OCI-LY1 (cell line): ENCODE measurements around the gene C1QTNF6.

ENCODE experiments used
- H2AFZ ChIP-seq: fragments of 200-600 bp; sonication (generic), shearing (Covaris generic); 2 replicates; pipeline ENCODE4 v1.6.0; 2014; ENCODE audit warnings: antibody characterized with exemption, mild to moderate bottlenecking, low read length
- H3F3A ChIP-seq: fragments of 200-600 bp; sonication (generic), shearing (Covaris generic); 2 replicates; pipeline ENCODE4 v1.6.0; 2014; ENCODE audit warnings: mild to moderate bottlenecking, antibody characterized with exemption, low read length, moderate library complexity; ENCODE audit not compliant: insufficient read depth
- H3K27ac ChIP-seq: fragments of 200-600 bp; sonication (generic); 2 replicates; pipeline ENCODE4 v1.5.1; 2014; ENCODE audit warnings: low read length, mixed run types, mild to moderate bottlenecking, low read depth; ENCODE audit not compliant: poor library complexity, severe bottlenecking
- H3K27me3 ChIP-seq: fragments of 200-600 bp; sonication (generic); 2 replicates; pipeline ENCODE4 v1.6.0; 2014; ENCODE audit warnings: antibody characterized with exemption, mild to moderate bottlenecking, low read length, moderate library complexity; ENCODE audit not compliant: insufficient read depth
- H3K36me3 ChIP-seq: fragments of 200-600 bp; sonication (generic); 2 replicates; pipeline ENCODE4 v1.6.1; 2014; ENCODE audit warnings: mild to moderate bottlenecking, antibody characterized with exemption, low read length, moderate library complexity, mixed read lengths; ENCODE audit not compliant: insufficient read depth
- H3K4me1 ChIP-seq: fragments of 200-600 bp; sonication (generic); 2 replicates; pipeline ENCODE4 v1.5.1; 2014; ENCODE audit warnings: mild to moderate bottlenecking, low read length, moderate library complexity; ENCODE audit not compliant: insufficient read depth, severe bottlenecking
- H3K4me2 ChIP-seq: fragments of 200-600 bp; sonication (generic), shearing (Covaris generic); 2 replicates; pipeline ENCODE4 v1.6.1; 2014; ENCODE audit warnings: low read length
- H3K4me3 ChIP-seq: fragments of 200-600 bp; sonication (generic); 2 replicates; pipeline ENCODE4 v1.5.1; 2014; ENCODE audit warnings: low read length, low read depth, mild to moderate bottlenecking, mixed read lengths; ENCODE audit not compliant: poor library complexity, severe bottlenecking
- H3K79me2 ChIP-seq: fragments of 200-600 bp; shearing (Covaris generic); 2 replicates; pipeline ENCODE4 v1.6.1; 2016; ENCODE audit warnings: mixed run types, low read length, mixed read lengths; ENCODE audit not compliant: insufficient read depth
- H3K9ac ChIP-seq: fragments of 200-600 bp; sonication (generic), shearing (Covaris generic); 2 replicates; pipeline ENCODE4 v1.6.1; 2014; ENCODE audit warnings: mild to moderate bottlenecking, low read length, mixed read lengths
- H3K9me2 ChIP-seq: fragments of 200-600 bp; sonication (generic), shearing (Covaris generic); 2 replicates; pipeline ENCODE4 v1.6.1; 2014; ENCODE audit warnings: low read depth, mild to moderate bottlenecking, low read length, mixed read lengths
- H3K9me3 ChIP-seq: fragments of 200-600 bp; shearing (Covaris generic); 2 replicates; pipeline ENCODE4 v1.6.1; 2014; ENCODE audit warnings: low read length, mixed read lengths
- H4K20me1 ChIP-seq: fragments of 200-600 bp; sonication (generic), shearing (Covaris generic); 2 replicates; pipeline ENCODE4 v1.6.0; 2016; ENCODE audit warnings: mild to moderate bottlenecking, low read length; ENCODE audit not compliant: insufficient read depth
- CTCF ChIP-seq: fragments of 200-600 bp; sonication (generic), shearing (Covaris generic); IDR thresholded peaks from 2 replicates; pipeline ENCODE4 v1.5.1; 2017; ENCODE audit warnings: mild to moderate bottlenecking, antibody characterized with exemption, low read length, moderate library complexity, mixed read lengths
- EZH2 ChIP-seq: fragments of 200-600 bp; sonication (generic), shearing (Covaris generic); IDR thresholded peaks from 2 replicates; pipeline ENCODE4 v1.8.0; 2017; ENCODE audit warnings: borderline replicate concordance, mixed run types, mild to moderate bottlenecking, antibody characterized with exemption, low read length, moderate library complexity, mixed read lengths

The C1QTNF6 gene

GRCh38 chr22:37187891-37188761 lies at the start of gene C1QTNF6:
Gene C1QTNF6, minus strand, starts transcription at chr22:37188247. Its CDS starts 34 bp downstream, at chr22:37188213.
- Histone ChIP-seq H3K4me2 (no peak within 1 kb of the TSS), H3K27me3 (peaks cover 12% of the 10 kb centered on the region; the same call in 1 of the 2 replicates), H3K4me1 (no peaks in the 10 kb centered on the region), H4K20me1 (no peaks in the 10 kb centered on the region), H3K27ac (no peak within 1 kb of the TSS), H3K4me3 (no peak within 1 kb of the TSS), H3K9me3 (peaks cover 8% of the 10 kb centered on the region), H3K9me2 (no peaks in the 10 kb centered on the region), H2AFZ (no peak within 1 kb of the TSS), H3K9ac (no peak within 1 kb of the TSS), H3K36me3 (no peaks in the 10 kb centered on the region; the same call in 1 of the 2 replicates), H3K79me2 (no peaks in the 10 kb centered on the region), H3F3A (no peaks in the 10 kb centered on the region)
- TF ChIP-seq EZH2: no peak

GRCh38 chr22:37235897-37236607 lies 48.0 kb upstream of the C1QTNF6 start:
- H3F3A ChIP-seq: no peaks in the 10 kb centered on the region
- H2AFZ ChIP-seq: no peak overlapping the region
- no peak overlapping the region for H3K4me3 ChIP-seq
- H3K9me3 ChIP-seq: no peaks in the 10 kb centered on the region
- H3K9ac ChIP-seq: no peak overlapping the region
- H3K36me3 ChIP-seq: peaks cover 84% of the 10 kb centered on the region
- peaks cover 86% of the 10 kb centered on the region for H3K4me1 ChIP-seq
- H3K9me2 ChIP-seq: no peaks in the 10 kb centered on the region
- H3K27me3 ChIP-seq: no peaks in the 10 kb centered on the region
- H3K4me2 ChIP-seq: peak overlapping the region; percentile 2; the same call in 1 of the 2 replicates
- peak overlapping the region; percentile 72 for H3K27ac ChIP-seq
- no peaks in the 10 kb centered on the region for H3K79me2 ChIP-seq
- H4K20me1 ChIP-seq: no peaks in the 10 kb centered on the region
- no peak for TF ChIP-seq CTCF
- no peak for TF ChIP-seq EZH2

DNA sequence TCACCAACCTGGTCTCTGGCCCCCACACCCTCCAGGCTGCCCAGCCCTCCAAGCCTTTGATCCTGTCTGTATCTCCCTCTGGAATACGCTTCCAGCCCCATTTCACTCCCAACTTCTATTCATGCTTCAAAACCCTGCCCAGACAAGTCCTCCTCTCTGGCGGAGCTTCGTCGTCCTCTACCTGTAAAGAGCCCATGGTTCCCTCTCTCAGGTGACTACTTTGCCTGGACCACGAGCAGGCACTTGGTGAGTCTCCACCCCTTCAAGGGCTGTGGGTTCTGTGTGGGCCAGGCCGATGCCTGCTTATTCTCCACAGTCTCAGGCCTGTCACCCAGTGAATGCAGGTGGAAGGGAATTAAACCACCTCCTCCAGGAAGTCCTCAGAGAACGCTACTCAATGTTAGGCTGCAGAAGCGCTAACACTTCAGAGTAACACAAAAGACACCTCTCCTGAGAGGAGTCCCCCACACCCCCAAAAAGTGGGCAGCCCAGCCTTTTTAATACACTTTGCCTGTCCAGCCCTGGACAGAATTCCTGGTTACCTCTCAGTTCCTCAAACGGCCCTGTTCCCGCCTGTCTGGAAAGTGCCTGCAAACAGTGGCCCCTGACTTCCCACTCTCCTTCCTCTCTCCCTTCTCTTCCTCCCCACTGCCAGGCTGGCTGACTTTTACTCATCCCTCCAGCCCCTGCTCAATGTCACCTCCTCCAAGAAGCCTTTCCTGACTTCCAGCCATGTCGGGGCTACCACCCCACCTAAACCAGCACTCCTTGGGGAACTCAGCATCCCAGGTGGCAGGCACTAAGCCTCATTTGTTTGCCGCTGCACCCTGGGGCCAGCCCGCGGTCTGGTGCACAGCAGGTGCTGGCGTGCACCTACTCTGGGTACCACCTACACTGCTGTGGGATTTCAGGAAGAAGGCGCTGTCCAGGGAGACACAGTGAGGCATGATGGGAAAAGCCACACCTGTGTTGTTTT lies 47.0 kb upstream of the C1QTNF6 start:
- H3K9me3 ChIP-seq: no peaks in the 10 kb centered on the region
- H3K79me2 ChIP-seq: no peaks in the 10 kb centered on the region
- no peaks in the 10 kb centered on the region for H4K20me1 ChIP-seq
- no peaks in the 10 kb centered on the region for H3K27me3 ChIP-seq
- H3F3A ChIP-seq: no peaks in the 10 kb centered on the region
- H3K9me2 ChIP-seq: no peaks in the 10 kb centered on the region
- H3K4me1 ChIP-seq: peaks cover 87% of the 10 kb centered on the region
- peak overlapping the region; percentile 1; the same call in 1 of the 2 replicates for H3K4me2 ChIP-seq
- TF ChIP-seq CTCF: no peak
- peak overlapping the region; percentile 72 for H3K27ac ChIP-seq
- no peak overlapping the region for H3K4me3 ChIP-seq
- H3K9ac ChIP-seq: no peak overlapping the region
- peaks cover 80% of the 10 kb centered on the region for H3K36me3 ChIP-seq
- no peak overlapping the region for H2AFZ ChIP-seq
